ENCODE measurements around the gene GPC3. TPM values are rescaled to one million over a fixed set of nuclear protein-coding genes. Genes with fewer than 3 reads are reported as not detected.

GPC3 gene
- total RNA-seq, 1 experiment from 2014 or later = 32.4 TPM

GRCh38 chrX:133630362-133630761, 355.0 kb downstream of the GPC3 start:
- no peaks in the 10 kb centered on the region for H3K36me3 Mint-ChIP-seq
- ChIA-PET CTCF (no interaction called here), POLR2A (no interaction called here)
- H3K4me3 Mint-ChIP-seq = 0 out of 2 replicates have a peak overlapping the region, but pooled peaks have one; percentile 4
- ATAC-seq = peak; percentile 68
- peak overlapping the region; percentile 80 for H3K27ac Mint-ChIP-seq
- no peaks in the 10 kb centered on the region for H3K9me3 Mint-ChIP-seq
- H3K27me3 Mint-ChIP-seq (ENCODE audit: low read depth) = no peaks in the 10 kb centered on the region
- no peak for TF ChIP-seq ZNF425 (CRISPR knock-in tag; conservative IDR thresholded peaks at IDR 0.05)
- no peak for TF ChIP-seq HMGXB4 (CRISPR knock-in tag; IDR thresholded peaks at IDR 0.05)
- TF ChIP-seq ZNF396 (CRISPR knock-in tag; IDR thresholded peaks at IDR 0.05; ENCODE audit: borderline replicate concordance) = no peak
- no peak for TF ChIP-seq E2F1 (CRISPR knock-in tag; IDR thresholded peaks at IDR 0.05)
- TF ChIP-seq IRF2 (CRISPR knock-in tag; IDR thresholded peaks at IDR 0.05; ENCODE audit: borderline replicate concordance, low read depth) = no peak
- no peak for TF ChIP-seq CBFB (CRISPR knock-in tag; IDR thresholded peaks at IDR 0.05; ENCODE audit: low read depth)
- TF ChIP-seq ETV6 (CRISPR knock-in tag; IDR thresholded peaks at IDR 0.05) = no peak
- no peak for TF ChIP-seq OVOL2 (CRISPR knock-in tag; IDR thresholded peaks at IDR 0.05; ENCODE audit: borderline replicate concordance)
- TF ChIP-seq NR3C1 (CRISPR knock-in tag; conservative IDR thresholded peaks at IDR 0.05; ENCODE audit: low read depth) = no peak
- no peak for TF ChIP-seq PREB (CRISPR knock-in tag; IDR thresholded peaks at IDR 0.05; ENCODE audit: borderline replicate concordance)
- peaks cover 43% of the 10 kb centered on the region for H3K4me1 Mint-ChIP-seq
- no peak for DNase-seq (ENCODE audit: low spot score)

GRCh38 chrX:133627673-133628072, 357.7 kb downstream of the GPC3 start:
- POLR2A ChIA-PET = no interaction called here
- DNase-seq (ENCODE audit: low spot score) (no peak), ATAC-seq (no peak)
- Mint-ChIP-seq H3K4me1 (peaks cover 24% of the 10 kb centered on the region), H3K36me3 (peaks cover 12% of the 10 kb centered on the region), H3K27ac (no peak overlapping the region), H3K9me3 (peaks cover 7% of the 10 kb centered on the region), H3K4me3 (no peak overlapping the region), H3K27me3 (ENCODE audit: low read depth) (no peaks in the 10 kb centered on the region)
- CTCF ChIA-PET = no interaction called here
- TF ChIP-seq FOXK1 (CRISPR knock-in tag; IDR thresholded peaks at IDR 0.05) (no peak), ELF4 (CRISPR knock-in tag; IDR thresholded peaks at IDR 0.05; ENCODE audit: low read depth) (no peak), PREB (CRISPR knock-in tag; IDR thresholded peaks at IDR 0.05; ENCODE audit: borderline replicate concordance) (no peak), ZSCAN18 (CRISPR knock-in tag; IDR thresholded peaks at IDR 0.05) (no peak), IRF1 (CRISPR knock-in tag; IDR thresholded peaks at IDR 0.05) (no peak), NR3C1 (CRISPR knock-in tag; conservative IDR thresholded peaks at IDR 0.05; ENCODE audit: low read depth) (no peak), TP53 (CRISPR knock-in tag; IDR thresholded peaks at IDR 0.05) (no peak), ZNF121 (CRISPR knock-in tag; IDR thresholded peaks at IDR 0.05) (no peak), USF1 (CRISPR knock-in tag; IDR thresholded peaks at IDR 0.05) (no peak), FOXJ3 (CRISPR knock-in tag; IDR thresholded peaks at IDR 0.05; ENCODE audit: borderline replicate concordance) (no peak), MLX (CRISPR knock-in tag; IDR thresholded peaks at IDR 0.05) (no peak), PRRX2 (CRISPR knock-in tag; IDR thresholded peaks at IDR 0.05) (no peak), ZBTB21 (CRISPR knock-in tag; IDR thresholded peaks at IDR 0.05; ENCODE audit: borderline replicate concordance) (no peak), IRF2 (CRISPR knock-in tag; IDR thresholded peaks at IDR 0.05; ENCODE audit: borderline replicate concordance, low read depth) (no peak), MYBL2 (CRISPR knock-in tag; IDR thresholded peaks at IDR 0.05) (no peak)
